ENCODE measurements around the gene RAP1GAP.
"Not testable (repeated sequence)": the region's sequence is repeated elsewhere in the genome, so short reads cannot be mapped to it uniquely, and the experiment has no call there.

The RAP1GAP gene

GRCh38 chr1:21568809-21569385, 100.3 kb downstream of the RAP1GAP start:
- DNase-seq = no peak

- no peak for DNase-seq
Observed at GRCh38 chr1:21568006-21568746, 101.0 kb downstream of the RAP1GAP start.

GRCh38 chr1:21567241-21568005, 101.7 kb downstream of the RAP1GAP start:
- no peak for DNase-seq

GRCh38 chr1:21566361-21566760, 102.8 kb downstream of the RAP1GAP start:
- not testable (repeated sequence) for DNase-seq

GRCh38 chr1:21565285-21565684, 103.9 kb downstream of the RAP1GAP start:
- DNase-seq = peak in 1 of 4 experiments; percentile 24

GRCh38 chr1:21564521-21565095, 104.5 kb downstream of the RAP1GAP start:
- DNase-seq = peak; percentile 38 to 61 (median 56)

- no peak for DNase-seq
Observed at GRCh38 chr1:21563971-21564370, 105.2 kb downstream of the RAP1GAP start.

GRCh38 chr1:21562896-21563295, 106.3 kb downstream of the RAP1GAP start:
- DNase-seq = no peak

GRCh38 chr1:21560916-21561638, 108.1 kb downstream of the RAP1GAP start:
- DNase-seq = no peak

GRCh38 chr1:21559788-21560567, 109.2 kb downstream of the RAP1GAP start:
- no peak for DNase-seq

- DNase-seq = no peak
Observed at GRCh38 chr1:21553116-21553926, 115.8 kb downstream of the RAP1GAP start.

GRCh38 chr1:21552715-21553114, 116.4 kb downstream of the RAP1GAP start:
- DNase-seq = peak in 2 of 4 experiments; percentile 25 to 46

- no peak for DNase-seq
Observed at GRCh38 chr1:21550866-21551475, 118.2 kb downstream of the RAP1GAP start.

GRCh38 chr1:21550097-21550496, 119.1 kb downstream of the RAP1GAP start:
- DNase-seq = peak in 1 of 4 experiments; percentile 11

- DNase-seq = no peak
Observed at GRCh38 chr1:21547876-21548275, 121.3 kb downstream of the RAP1GAP start.
